IPS-18c (cell line): ENCODE measurements around the gene GLP2R.

Experiments used
- H3K4me3 ChIP-seq: 2 replicates; pipeline ENCODE4 v1.7.0; 2013; ENCODE audit warnings: low read depth, mild to moderate bottlenecking, low read length, moderate library complexity; ENCODE audit not compliant: insufficient read depth
- H3K9me3 ChIP-seq: one replicate; pipeline ENCODE4 v1.6.1; 2013; ENCODE audit warnings: mild to moderate bottlenecking, low read length, moderate library complexity; ENCODE audit not compliant: control insufficient read depth, insufficient read depth

The GLP2R gene

DNA sequence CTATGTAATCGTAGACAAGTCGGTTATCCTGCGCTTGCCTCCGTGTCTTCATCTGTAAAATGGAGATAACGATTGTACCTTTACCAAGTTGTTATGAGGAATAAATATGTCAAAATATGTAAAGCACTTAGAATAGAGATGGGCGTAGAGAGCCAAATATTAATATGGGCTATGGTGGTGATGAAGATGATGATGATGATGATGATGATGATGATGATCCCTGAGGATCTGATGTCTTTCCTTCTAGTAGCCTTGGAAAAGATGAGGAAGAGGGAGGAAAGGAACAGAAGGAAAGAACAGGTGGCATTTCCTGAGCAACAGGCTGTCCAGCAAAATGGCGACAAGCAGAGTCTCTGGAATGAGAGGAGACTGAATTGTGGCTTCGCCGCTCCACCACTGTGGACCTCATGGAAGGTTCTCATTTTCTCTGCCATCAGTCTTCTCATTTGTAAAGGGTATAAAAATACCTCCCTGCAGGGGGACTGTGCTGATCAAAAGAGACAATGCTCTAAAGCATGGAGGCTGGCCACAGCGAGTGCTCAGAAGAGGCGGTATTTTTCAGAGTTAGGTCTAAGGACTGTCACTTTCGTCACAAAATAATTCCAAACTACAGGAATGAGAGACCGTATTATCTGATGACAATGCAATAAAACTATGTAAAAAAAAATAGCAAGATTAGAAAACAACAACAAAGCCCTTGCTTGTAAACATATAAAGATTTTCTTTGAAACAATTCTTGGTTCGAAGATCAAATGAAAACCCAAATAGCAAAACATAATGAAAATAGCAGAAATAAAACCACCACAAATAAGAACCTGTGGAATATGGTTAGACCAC, 96.5 kb downstream of the GLP2R start:
- no peak overlapping the region for H3K4me3 ChIP-seq
- no peaks in the 10 kb centered on the region for H3K9me3 ChIP-seq

DNA sequence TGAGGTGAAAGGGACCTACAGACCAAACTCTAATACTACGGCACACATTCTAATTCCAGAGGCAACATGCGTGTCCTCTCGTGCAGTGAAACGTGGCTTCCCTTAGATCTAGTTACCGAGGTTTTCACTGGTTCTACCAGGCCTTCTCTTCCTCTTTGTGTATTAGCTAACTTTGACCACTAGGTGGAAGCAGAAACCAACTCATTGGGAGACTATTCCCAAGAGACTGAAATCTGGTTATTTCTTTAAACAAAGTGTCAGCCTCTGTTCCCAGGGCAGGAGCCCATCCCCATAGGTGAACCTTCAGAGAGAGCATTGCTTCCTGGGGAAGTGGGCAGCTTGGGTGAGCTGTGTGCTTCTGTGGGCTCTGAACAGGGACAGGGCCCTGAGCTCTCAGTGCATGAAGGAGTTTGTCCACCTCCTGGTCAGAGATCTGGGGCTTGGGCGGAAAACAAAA, 99.0 kb downstream of the GLP2R start:
- Histone ChIP-seq H3K9me3 (no peaks in the 10 kb centered on the region), H3K4me3 (no peak overlapping the region)

DNA sequence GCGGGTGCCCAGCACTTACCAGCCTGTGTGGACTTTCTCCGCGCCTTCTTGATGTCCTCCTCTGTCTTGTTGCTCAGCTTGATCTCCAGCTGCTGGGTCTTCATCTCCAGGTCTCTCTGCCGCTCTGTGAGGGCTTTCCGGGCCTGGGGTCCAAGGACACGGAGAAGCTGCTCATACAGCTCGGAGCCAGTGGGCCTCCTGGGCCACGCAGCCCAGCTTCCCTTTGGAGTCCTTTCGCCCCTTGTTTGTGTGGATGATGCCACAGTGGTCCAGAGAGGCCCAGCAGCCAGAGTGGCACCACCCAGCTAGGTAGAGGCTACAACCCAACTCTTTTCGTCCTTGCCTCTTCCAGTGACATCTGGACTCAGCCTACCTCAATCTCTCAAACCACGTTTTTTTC, 99.7 kb downstream of the GLP2R start:
- H3K9me3 ChIP-seq = no peaks in the 10 kb centered on the region
- no peak overlapping the region for H3K4me3 ChIP-seq

DNA sequence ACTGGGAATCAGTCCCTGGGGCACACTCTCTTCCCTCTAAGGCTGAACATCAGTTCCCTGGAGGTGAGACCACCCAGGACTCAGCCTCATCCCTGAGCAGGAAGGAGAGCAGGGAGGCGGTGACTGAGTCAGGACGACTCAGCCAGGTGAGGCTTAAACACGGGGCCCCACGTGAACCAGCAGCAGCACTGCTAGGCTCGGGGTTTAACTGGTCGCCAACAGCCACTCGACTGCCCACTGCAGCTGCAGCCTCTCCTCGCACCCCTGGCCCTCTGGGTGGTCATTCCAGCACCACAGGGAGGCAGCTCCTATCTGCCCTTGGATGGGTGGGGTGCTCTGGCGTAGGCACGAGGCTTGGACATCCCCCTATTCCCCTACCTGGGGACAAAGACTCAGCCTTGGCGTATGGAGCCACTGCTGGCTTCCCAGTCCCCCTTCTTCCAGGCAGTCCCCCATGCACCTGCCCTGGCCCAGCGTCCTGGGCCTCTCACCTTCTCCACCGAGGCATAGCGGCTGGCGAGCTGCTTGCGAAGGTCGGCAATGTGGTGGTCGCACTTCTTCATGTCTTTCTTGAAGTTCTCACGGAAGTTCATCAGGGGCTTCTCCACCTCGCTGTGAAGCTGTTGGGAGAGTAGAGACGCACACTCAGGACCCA, 100.6 kb downstream of the GLP2R start:
- H3K4me3 ChIP-seq = no peak overlapping the region
- H3K9me3 ChIP-seq = no peaks in the 10 kb centered on the region

DNA sequence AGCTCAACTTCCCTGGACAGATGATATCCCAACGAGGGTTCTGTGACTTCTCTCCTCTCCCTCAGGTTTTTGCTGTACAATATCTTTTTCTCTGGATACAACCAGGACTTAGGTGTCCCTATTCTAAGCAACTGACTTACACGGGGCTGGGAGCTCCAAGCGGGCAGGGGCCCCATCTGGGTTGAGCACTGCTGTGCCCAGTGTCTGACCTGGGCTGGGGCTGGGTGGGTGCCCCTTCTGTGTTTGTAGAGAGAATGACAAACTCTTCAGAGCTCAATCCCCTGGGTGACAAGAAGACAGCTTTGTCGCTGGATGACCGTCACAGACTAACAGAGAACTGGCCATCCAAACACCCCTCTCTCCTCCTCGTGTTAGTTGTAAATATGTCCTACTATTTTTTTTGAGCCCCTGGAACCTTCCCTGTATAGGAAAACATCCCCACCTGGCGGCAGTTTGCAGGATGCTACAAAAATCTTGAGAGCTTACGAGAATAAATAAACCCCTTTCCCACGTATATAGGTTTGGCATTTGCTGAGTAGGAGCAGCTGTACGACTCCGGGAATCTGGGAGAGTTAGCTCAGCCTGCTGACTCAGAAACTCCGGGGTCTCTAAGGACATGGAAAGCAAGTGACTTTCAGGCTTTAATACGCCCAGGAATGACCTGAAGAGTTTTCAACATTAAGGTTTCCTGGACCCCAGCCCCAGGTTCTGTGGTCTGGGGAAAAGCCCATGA, 103.0 kb downstream of the GLP2R start:
- no peak overlapping the region for H3K4me3 ChIP-seq
- H3K9me3 ChIP-seq = no peaks in the 10 kb centered on the region

DNA sequence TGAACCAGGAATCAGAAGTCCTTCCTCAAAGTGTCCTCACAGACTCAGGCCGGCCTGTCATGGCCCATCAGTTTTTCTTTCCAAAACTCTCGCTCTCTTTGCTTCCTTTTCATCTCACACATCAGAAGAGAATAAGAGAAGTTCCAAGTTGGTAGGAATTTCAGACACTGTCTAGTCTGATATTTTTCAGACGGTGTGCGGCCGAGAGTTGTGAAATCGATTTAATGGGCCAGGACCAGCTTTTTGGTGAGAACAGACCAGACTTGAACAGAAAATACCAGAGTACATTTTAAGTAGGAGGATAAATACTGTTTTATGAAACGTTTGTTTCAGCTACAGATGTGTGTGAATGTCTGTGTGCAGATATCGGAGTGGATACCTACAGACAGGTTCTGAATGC, 104.1 kb downstream of the GLP2R start:
- H3K9me3 ChIP-seq = no peaks in the 10 kb centered on the region

DNA sequence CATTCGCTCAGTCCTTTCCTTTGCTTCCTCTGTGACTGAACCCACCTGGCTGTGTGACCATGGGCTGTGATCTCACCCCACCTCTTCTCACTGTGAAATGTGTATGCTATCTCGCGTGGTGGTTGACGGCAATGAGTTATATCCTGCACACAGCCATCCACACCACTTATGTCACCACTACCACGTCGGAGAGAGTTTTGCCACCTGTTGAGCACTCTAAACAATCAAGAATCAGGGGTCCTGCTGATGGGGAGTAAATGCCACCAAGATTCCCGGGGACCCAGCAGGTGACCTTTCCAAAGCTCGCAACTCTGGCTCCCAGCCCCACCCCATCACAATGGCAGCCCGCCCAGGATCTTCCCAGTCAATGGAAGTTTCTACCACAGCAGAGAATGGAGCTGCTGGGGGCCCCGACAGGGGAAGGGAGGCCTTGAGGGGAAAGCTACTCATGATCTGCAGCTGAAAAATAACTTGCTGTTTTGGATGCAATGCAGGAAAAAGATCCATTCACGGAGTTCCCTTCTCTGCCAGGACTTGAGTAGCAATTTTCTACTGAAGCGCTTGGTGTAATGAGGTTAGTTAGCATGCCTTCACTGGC, 105.5 kb downstream of the GLP2R start:
- peaks cover 3% of the 10 kb centered on the region for H3K9me3 ChIP-seq
- H3K4me3 ChIP-seq = no peak overlapping the region

More for the DNA sequence above, 104.1 kb downstream of the GLP2R start:
- H3K4me3 ChIP-seq = no peak overlapping the region

DNA sequence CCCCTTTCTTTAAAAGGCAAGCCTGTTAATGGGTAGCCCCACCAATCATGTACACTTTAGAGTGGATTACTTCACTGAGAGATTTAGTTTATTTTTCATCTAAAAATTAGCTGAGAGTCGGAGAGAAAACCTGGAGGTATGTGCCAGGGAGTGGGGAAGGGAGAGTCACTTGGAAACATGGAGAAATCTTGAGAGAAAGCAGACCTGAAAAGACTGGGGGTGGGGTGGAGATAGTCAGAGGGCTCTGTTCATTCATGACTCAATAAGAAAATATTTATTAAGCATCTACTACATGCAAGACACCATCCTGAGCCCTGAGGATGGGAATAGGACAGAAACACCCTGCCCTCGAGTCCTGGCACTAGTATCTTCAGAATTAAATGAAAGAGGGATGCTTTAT, 106.8 kb downstream of the GLP2R start:
- Histone ChIP-seq H3K9me3 (peaks cover 3% of the 10 kb centered on the region), H3K4me3 (no peak overlapping the region)

DNA sequence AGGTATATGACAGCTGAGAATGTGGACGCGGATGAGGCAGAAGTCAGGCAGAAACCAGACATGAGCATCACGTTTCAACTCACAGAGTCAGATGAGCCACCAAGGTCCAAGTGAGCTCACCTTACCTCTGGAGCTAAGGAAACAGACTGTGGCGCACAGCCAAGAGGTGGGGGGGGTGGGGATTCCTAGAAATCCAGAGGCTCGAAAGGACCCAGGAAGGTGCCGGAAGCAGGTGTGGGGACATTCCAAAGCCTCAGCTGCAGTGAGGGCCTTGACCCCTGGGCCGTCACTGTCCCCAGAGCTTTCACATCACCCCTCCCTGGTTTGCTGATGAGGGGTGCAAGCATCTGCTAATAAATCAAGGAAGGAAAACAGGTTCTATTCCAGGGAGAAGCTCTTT, 108.6 kb downstream of the GLP2R start:
- Histone ChIP-seq H3K9me3 (peaks cover 3% of the 10 kb centered on the region), H3K4me3 (no peak overlapping the region)

DNA sequence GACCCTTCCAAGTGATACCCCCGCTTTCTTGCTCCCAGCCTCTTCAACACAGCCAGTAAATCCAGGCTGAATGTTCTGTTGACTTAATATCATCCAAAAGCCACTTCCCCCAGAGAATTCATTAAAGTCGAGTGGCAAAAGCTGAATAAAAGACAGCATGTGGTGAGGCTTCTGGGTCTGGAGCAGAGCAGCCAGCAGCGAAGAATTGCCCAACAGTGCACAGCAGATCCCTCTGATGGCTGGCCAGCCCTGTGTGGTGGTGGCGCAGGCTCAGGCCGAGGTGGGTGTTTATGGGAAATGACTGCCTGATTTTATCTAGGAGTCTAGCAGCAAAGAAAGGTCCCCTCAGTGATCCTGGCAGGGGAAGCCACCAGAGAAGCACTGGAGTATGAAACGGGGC, 109.7 kb downstream of the GLP2R start:
- Histone ChIP-seq H3K4me3 (no peak overlapping the region), H3K9me3 (peaks cover 3% of the 10 kb centered on the region)

DNA sequence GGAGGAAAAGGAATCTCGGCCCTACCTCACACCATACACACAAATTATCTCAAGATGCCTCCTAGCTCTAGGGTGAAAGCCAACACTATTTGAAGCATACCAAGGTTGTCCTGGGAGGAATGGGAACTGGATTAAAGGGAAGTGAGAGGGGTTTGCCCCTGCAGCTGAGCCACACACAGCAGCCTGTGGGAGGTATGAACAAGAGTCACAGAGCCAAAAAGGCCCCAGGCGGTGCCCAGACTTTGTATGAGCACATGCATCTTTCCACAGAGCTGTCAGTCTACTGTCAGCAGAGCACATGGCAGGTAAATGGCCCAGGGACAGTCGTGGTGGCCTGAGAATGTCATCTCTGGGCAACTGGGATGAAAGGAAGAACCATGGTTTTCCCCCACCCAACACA, 110.4 kb downstream of the GLP2R start:
- peaks cover 3% of the 10 kb centered on the region for H3K9me3 ChIP-seq
- H3K4me3 ChIP-seq = no peak overlapping the region

DNA sequence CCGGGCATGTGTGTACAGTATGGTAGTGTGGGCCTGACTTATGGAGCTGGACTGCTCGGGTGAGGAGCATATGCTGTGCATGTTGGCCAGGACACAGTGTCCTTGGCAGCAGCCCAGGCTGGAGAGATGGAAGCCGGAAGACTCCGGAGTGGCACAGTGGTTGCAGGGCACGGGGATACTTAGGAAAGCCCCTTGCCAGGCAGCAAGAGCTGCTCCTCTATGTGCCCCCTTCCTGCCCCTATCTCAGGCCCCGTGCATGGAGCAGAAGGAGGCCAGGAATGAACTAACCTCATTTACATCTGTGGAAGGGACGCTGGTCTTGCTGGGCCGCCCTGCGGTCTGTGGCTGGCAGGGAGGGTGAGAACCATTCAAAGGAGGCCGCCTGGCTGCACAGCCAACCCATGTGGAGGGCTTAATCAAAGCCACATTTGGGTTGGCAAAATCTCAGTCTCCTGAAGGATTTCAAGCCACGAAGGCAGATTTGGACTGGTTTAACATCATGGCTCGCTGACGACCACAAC, 111.6 kb downstream of the GLP2R start:
- H3K4me3 ChIP-seq = no peak overlapping the region
- H3K9me3 ChIP-seq = peaks cover 3% of the 10 kb centered on the region

DNA sequence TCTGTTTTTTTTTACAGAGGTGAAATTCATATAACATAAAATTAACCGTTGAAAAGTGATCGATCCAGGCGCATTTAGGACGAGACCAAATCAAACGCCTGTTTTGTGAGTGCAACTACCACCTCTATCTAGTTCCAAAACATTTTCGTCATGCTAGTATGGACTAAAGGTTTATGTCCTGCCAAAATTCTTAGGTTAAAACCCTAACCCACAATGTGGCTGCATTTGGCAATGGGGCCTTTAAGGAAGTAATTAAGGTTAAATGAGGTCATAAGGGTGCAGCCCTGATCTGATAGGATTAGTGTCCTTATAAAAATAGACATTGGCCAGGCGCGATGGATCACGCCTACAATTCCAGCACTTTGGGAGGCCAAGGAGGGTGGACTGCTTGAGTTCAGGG, 112.2 kb downstream of the GLP2R start:
- H3K9me3 ChIP-seq = peaks cover 3% of the 10 kb centered on the region
- H3K4me3 ChIP-seq = no peak overlapping the region

DNA sequence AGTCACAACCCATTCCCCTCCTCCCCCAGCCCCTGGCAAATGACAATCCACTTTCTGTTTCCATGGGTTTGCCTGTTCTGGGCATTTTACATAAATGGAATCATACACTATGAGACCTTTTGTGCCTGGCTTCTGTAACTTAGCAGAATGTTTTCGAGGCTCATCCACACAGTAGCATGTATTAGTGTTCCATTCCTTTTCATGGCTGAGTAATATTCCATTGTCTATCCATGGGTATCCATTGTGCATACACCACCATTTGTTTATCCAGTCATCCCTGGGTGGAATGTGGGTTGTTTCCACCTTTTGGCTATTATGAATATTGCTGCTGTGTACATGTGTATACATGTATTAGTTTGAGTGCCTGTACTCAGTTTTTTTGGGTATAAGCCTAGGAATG, 113.0 kb downstream of the GLP2R start:
- peaks cover 3% of the 10 kb centered on the region for H3K9me3 ChIP-seq

DNA sequence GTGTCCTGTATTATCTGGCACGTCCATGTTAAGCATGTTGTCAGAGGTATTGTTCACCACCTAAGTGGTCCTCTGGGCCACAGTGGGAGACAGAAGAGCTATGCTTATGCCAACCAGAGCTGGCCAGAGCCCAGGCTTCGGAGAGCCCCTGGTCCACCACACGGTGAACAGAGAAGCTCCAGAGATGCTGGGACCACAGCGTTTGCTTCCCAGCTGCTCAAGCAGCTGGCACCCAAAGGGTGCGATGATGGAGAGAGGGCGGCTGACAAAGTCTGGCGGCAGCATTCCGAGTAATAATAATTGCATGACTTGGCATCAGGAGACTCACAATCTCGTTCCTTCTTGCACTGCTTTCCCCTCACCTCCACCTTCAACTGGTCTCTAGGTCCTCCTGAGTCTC, 115.1 kb downstream of the GLP2R start:
- Histone ChIP-seq H3K4me3 (no peak overlapping the region), H3K9me3 (peaks cover 5% of the 10 kb centered on the region)

More for the DNA sequence above, 113.0 kb downstream of the GLP2R start:
- no peak overlapping the region for H3K4me3 ChIP-seq

DNA sequence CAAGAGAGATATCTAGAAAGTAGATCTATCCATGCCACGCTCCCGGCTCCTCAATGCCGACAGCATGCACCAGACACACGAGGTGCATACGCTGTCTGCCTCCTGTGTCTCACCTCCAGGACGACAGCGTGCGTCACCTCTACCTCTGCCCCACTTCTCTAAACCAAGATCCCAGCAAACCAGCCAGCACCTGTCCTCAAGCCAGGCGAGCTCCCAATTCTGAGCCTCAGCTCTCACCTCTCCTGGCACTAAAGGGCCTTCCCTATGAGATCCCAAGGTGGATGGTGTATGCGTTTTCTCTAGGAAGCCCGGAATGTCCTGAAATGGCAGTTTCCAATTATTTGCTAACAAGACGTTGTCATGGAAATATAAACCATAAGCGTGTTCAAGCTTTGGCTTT, 115.6 kb downstream of the GLP2R start:
- no peak overlapping the region for H3K4me3 ChIP-seq
- peaks cover 2% of the 10 kb centered on the region for H3K9me3 ChIP-seq
